GM19455 (cell line): Measurements from ENCODE around the gene IGF2.

ENCODE experiments used
- ATAC-seq: cut with Tn5 transposase; IDR thresholded peaks from one replicate; pipeline ENCODE4 v1.9.1; 2021; ENCODE audit not compliant: unreplicated experiment

Gene IGF2

DNA sequence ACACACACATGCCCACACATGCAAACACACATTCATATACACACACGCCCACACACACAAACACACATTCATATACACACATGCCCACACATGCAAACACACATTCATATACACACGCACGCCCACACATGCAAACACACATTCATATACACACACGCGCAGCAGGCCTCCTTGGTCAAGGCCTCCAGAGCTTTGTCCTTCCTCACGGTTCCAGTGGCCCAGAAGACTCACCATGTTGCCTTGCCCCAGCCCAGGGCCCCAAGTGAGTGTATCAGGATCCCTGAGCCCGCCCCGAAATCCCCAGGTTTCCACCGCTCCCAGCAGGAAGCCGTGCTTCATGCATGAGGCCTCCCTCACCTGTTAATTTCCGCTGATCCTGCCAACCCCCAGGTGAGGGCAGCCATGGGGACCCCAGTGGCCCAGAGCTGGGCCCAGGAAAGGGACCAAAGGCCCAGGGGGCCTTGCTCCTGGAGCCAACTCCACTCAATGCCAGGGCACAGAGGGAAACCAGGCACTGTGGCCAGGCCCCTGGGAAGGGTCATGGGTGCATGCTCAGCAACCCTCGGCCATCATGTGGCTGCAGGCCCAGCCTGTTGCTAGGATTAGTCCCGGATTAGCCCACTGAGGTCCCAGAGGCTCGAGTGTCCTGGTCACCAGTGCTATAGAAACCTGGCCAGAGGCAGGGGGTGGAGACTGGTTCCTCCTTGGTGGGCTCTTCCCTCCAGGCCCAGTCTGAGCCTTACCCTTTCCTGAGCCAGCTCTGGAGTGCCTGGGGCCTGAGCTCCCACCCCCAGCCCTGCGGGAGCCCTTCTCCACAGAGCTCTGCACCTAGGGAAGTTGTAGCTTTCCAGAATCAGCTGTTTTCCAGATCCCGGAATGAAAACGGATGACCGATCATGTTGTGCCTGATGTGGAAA, 34.4 kb downstream of the IGF2 start:
- no peak for ATAC-seq

GRCh38 chr11:2103668-2104523, 35.3 kb downstream of the IGF2 start:
- no peak for ATAC-seq

DNA sequence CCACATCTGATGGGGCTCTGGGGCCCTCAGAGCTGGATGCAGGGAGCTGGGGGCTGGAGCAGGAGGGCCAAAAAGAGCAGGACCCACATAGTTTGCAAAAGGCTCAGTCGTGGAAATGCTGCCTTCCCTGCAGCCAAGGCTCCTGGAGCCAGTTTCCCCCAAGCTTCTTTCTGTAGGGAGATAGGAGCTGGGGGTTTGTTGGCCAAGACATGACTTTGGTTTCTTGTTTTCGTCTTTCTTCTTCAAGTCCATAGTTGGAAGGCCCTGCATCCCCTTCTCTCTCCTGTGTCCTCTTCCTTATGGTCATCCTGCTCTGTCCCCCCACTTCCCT, 36.3 kb downstream of the IGF2 start:
- ATAC-seq = no peak

- no peak for ATAC-seq
Measured at GRCh38 chr11:2102132-2102882, 36.9 kb downstream of the IGF2 start.

DNA sequence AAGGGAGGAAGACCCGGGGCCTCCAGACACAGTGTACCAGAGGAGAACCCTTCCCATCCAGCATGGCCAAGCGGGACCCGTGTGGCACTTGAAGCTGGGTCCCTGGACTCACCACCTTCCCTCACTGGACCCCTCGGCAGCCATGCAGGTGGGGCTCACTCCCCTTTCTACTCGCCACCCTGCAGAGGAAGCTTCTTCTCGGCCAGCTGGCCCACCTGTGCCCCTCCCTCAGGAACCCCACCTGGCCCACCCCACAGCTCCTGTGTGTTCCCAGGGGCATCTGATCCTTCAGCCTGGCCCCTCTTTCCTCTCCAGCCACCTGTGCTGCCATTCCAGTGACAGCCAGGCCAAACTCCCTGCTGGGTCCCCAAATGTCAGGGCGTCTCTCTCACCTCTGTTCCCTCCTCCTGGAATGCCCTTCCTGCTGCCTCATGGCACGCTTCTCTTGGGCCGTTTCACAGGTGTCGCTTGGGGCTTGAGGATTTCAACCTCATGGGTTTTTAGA, 38.0 kb downstream of the IGF2 start:
- no peak for ATAC-seq

DNA sequence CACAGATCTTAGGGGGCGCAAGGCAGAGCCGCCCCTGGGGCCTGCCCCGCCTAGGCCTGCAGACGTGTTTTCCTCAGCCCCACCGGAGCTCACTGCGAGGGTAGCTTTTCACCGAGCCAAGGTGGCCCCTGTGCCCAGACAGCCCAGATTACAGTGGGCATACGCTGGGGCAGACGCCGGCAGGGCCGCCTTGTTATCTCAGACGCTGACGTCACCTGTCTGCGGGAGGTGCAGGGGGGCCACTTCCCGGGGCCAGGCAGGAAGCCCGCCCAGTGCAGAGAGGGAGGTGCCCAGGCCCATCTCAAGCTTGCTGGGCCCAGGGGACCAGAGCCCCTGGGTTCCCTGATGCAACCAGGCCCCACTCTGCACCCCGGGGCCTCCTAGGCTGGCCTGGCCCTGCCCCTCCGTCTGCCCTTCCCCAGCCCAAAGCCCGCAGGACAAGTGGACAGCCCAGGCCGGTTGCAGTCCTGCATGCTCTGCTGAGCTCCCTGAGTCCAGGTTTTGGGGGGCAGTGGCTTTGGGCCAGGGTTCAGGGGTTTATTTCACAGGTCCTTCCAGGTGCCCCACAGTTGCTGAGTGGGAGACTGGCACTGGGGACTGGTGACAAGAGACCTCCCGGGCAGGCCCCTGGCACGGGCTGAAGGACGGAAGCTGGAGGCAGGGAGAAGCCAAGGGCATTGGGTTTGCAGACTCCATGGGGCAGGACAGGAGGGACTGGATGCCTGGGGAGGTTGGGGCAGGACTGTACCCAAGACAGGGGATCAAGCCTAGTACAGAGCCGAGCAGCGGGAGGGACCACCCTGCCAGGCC, 38.6 kb downstream of the IGF2 start:
- no peak for ATAC-seq

GRCh38 chr11:2099516-2100349, 39.5 kb downstream of the IGF2 start:
- no peak for ATAC-seq

DNA sequence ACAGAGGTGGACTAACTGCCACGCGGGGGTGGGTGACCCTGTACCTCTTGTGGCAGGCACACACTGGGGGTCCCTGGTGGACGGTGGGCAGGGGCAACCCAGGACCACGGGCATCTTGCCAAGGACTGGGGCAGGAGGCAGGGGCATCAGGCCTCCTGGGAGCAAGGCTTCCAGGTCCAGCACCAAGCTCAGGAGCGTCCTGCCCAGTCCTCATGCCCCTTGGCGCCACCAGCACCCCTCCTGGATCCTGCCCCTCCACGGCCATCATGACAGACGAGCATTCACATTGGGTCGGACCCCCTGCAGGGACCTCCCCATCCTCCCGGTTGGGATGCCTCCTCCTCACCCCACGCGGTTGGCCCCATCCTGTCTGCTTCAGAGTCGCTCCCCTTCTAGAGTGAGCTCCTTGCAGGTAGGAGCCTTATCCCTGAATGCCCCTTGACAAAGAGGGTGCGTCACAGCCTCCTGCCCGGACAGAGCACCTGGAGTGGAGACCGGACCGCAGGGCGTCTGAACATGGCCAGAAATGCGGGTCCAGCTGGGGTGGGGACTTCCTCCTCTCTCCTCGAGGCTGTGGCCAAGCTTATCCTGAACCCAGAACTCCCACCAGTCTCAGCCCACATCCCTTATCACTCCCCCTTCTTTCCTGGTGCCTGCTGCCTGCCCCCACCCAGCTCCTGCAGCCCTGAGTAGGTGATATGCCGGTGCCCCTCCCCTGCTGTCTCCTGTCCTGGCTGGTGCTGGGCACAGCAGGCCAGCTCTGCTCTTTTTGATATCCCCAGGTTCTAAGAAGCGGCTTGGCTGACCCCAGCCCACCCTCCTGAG, 40.3 kb downstream of the IGF2 start:
- no peak for ATAC-seq

- no peak for ATAC-seq
Measured at GRCh38 chr11:2097998-2098690, 41.0 kb downstream of the IGF2 start.

GRCh38 chr11:2097356-2097997, 41.7 kb downstream of the IGF2 start:
- ATAC-seq = no peak

- ATAC-seq = no peak
Measured at GRCh38 chr11:2096919-2097301, 42.3 kb downstream of the IGF2 start.

GRCh38 chr11:2096011-2096918, 42.9 kb downstream of the IGF2 start:
- ATAC-seq = no peak

DNA sequence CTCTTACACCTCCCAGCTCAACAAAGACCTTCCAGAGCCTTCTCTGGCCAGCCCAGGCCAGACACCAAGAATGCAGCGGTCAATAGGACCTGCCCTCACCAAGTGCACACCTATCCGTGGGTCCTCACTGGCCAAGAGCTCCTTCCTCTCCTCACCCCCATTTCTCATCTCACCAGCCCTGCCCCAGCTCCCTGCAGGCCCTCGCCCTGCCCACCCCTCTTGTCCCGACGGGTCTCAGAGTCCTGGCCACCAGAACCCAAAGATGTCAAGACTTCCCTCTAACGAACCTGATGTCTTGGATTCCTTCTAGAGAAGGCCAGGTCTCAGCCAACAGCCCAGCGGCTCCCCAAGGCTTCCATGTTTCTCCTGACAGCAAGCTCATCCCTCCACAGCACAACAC, 43.6 kb downstream of the IGF2 start:
- no peak for ATAC-seq

DNA sequence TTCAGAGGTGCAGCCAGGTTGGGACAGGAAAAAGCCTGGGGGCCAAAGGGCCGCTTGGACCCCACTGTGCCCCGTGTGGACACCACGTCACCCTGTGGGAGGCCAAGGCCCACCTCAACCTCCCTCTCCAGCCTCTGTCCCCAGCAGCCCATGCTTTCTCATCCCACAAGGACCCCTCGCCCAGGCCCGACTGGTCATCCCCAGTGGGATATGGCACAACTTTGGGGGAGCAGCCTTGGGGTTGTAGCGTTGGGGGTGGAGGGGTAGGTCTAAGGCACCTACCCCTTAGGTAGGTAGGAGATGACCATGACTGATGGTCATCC, 44.0 kb downstream of the IGF2 start:
- ATAC-seq = no peak

DNA sequence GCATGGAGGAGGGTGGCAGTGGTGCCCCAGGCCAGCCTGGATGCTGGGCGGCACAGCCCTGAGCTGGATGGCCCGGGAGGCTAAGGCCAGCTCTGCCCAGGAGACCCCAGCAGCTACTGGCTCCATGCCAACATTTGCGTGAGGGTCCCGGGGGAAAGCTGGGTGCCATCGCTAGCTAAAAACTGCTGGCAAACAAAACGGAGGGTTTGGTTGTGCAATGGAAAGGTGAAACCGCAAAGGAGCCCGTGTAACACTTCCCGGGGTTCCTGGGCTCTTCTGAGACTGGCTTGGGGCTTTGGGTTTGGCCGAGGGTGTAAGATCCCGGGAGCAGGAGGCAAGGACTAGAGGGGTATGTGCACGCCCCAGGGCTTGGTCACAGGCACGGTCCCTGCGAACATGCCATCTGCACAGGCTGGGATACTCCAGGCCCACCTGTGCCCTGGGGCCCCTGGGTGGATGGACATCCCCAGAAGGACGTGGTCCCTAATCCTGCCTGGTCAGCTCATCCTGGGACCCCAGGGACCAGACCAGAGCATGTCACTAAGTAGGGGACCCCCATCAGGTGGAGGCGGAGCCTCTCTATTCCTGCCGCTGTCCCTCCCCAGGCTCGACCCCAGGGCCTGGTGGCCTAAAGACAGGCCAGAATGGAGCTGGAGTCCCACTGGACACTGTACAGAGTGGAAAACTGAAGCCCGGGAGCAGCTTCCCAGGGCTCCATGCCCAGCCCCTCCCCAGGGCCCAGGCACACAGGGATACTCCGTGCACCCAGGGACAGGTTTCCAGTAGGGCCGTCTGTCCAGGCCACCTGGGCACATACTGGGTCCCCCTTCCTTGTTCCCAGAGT, 44.6 kb downstream of the IGF2 start:
- ATAC-seq = no peak
